Muscle of leg (tissue), 11 donors: Measurements from ENCODE around the gene PARP16. TPM values are rescaled to one million over a fixed set of nuclear protein-coding genes. Genes with fewer than 3 reads are reported as not detected.

Source experiments
- DNase-seq: peaks from one replicate; pipeline ENCODE4 v3.0.0; 2013
- H3K27ac ChIP-seq: one replicate; pipeline ENCODE4 v1.5.1; 2013; ENCODE audit warnings: mild to moderate bottlenecking, low read length, control low read depth
- H3K27me3 ChIP-seq: one replicate; pipeline ENCODE4 v1.6.1; 2013; ENCODE audit warnings: low read length; ENCODE audit not compliant: control insufficient read depth, insufficient read depth
- H3K36me3 ChIP-seq: one replicate; pipeline ENCODE4 v1.6.1; 2013; ENCODE audit warnings: low read length; ENCODE audit not compliant: control insufficient read depth, insufficient read depth
- H3K4me1 ChIP-seq: one replicate; pipeline ENCODE4 v1.6.1; 2013; ENCODE audit warnings: low read length; ENCODE audit not compliant: control insufficient read depth, insufficient read depth
- H3K4me3 ChIP-seq: one replicate; pipeline ENCODE4 v1.5.1; 2013; ENCODE audit warnings: low read length, control low read depth
- H3K9me3 ChIP-seq: replicated peaks from 2 replicates; pipeline ENCODE4 v1.6.1; 2013; ENCODE audit warnings: low read depth, low read length; ENCODE audit not compliant: control insufficient read depth
- WGBS: methylation state at CpG from one replicate; pipeline ENCODE4 v1.1.5; 2013; ENCODE audit warnings: missing lambda C conversion rate; ENCODE audit not compliant: insufficient coverage; 5-methylcytosine and 5-hydroxymethylcytosine counted together
- polyA plus RNA-seq, 8 donors: library from polyadenylated mRNA; unstranded; fragments of 120-200 nt; gene quantifications; one replicate each; pipeline versions ENCODE4 v1.2.1 to v1.2.3, GENCODE V29; 2013; ENCODE audit warnings: inconsistent platforms in 1 of 8, low replicate concordance in 1 of 8; ENCODE audit not compliant: insufficient read length in 8 of 8, insufficient read depth in 1 of 8
- total RNA-seq: library from RNA; stranded (reverse); fragments of 120-200 nt; gene quantifications from one replicate; pipeline ENCODE4 v1.2.4, GENCODE V29; 2013

Gene PARP16
- total and polyA plus RNA-seq, 9 donors = 9.0 to 14.6 (median 11.0) TPM

- DNase-seq = no peak
- H3K27ac ChIP-seq = no peak overlapping the region
- H3K4me1 ChIP-seq = peaks cover 19% of the 10 kb centered on the region
- H3K4me3 ChIP-seq = no peak overlapping the region
- no peaks in the 10 kb centered on the region for H3K36me3 ChIP-seq
- no peaks in the 10 kb centered on the region for H3K9me3 ChIP-seq
- WGBS = 95% methylated on average over 34 of the region's 36 CpGs
- H3K27me3 ChIP-seq = no peaks in the 10 kb centered on the region
Measured at GRCh38 chr15:65300924-65301441, 14.3 kb upstream of the PARP16 start.

GRCh38 chr15:65298731-65299130 is 12.0 kb upstream of the PARP16 start:
- no peaks in the 10 kb centered on the region for H3K36me3 ChIP-seq
- H3K4me1 ChIP-seq = peaks cover 13% of the 10 kb centered on the region
- no peak overlapping the region for H3K27ac ChIP-seq
- no peak for DNase-seq
- H3K9me3 ChIP-seq = no peaks in the 10 kb centered on the region
- no peak overlapping the region for H3K4me3 ChIP-seq
- no peaks in the 10 kb centered on the region for H3K27me3 ChIP-seq
- WGBS = no CpG with 5 or more reads among the region's 11 CpGs

GRCh38 chr15:65292938-65293518 is 6.3 kb upstream of the PARP16 start:
- Histone ChIP-seq H3K27ac (no peak overlapping the region), H3K36me3 (no peaks in the 10 kb centered on the region)

GRCh38 chr15:65290228-65290627 is 3.5 kb upstream of the PARP16 start:
- no peak for DNase-seq
- H3K4me3 ChIP-seq = no peak overlapping the region
- WGBS = 86% methylated on average over 5 of the region's 7 CpGs

More at GRCh38 chr15:65292938-65293518, 6.3 kb upstream of the PARP16 start:
- Histone ChIP-seq H3K9me3 (no peaks in the 10 kb centered on the region), H3K4me1 (peaks cover 8% of the 10 kb centered on the region), H3K27me3 (no peaks in the 10 kb centered on the region), H3K4me3 (no peak overlapping the region)
- WGBS = 56% methylated on average over 1 of the region's 1 CpG
- DNase-seq = no peak

GRCh38 chr15:65289261-65289854 is 2.7 kb upstream of the PARP16 start:
- H3K27ac ChIP-seq = no peak overlapping the region
- H3K27me3 ChIP-seq = no peaks in the 10 kb centered on the region
- H3K36me3 ChIP-seq = no peaks in the 10 kb centered on the region
- peaks cover 18% of the 10 kb centered on the region for H3K4me1 ChIP-seq
- WGBS = 75% methylated on average over 2 of the region's 7 CpGs
- no peaks in the 10 kb centered on the region for H3K9me3 ChIP-seq
- no peak for DNase-seq
- no peak overlapping the region for H3K4me3 ChIP-seq

More at GRCh38 chr15:65290228-65290627, 3.5 kb upstream of the PARP16 start:
- no peak overlapping the region for H3K27ac ChIP-seq
- peaks cover 12% of the 10 kb centered on the region for H3K4me1 ChIP-seq
- H3K27me3 ChIP-seq = no peaks in the 10 kb centered on the region
- no peaks in the 10 kb centered on the region for H3K9me3 ChIP-seq
- H3K36me3 ChIP-seq = no peaks in the 10 kb centered on the region

- no peak for DNase-seq
- peaks cover 18% of the 10 kb centered on the region for H3K4me1 ChIP-seq
- H3K4me3 ChIP-seq = peak overlapping the region; percentile 51
- H3K36me3 ChIP-seq = peaks cover 10% of the 10 kb centered on the region
- 100% methylated on average over 1 of the region's 3 CpGs for WGBS
- H3K9me3 ChIP-seq = no peaks in the 10 kb centered on the region
- H3K27me3 ChIP-seq = no peaks in the 10 kb centered on the region
- H3K27ac ChIP-seq = peak overlapping the region; percentile 91
Measured at GRCh38 chr15:65287520-65287855, 805 bp upstream of the PARP16 start.

GRCh38 chr15:65286069-65286703 is 497 bp downstream of the PARP16 start:
- peak; percentile 60 for DNase-seq
- peaks cover 18% of the 10 kb centered on the region for H3K4me1 ChIP-seq
- H3K27me3 ChIP-seq = no peaks in the 10 kb centered on the region
- H3K36me3 ChIP-seq = peaks cover 13% of the 10 kb centered on the region
- peak overlapping the region; percentile 72 for H3K4me3 ChIP-seq
- H3K9me3 ChIP-seq = no peaks in the 10 kb centered on the region
- peak overlapping the region; percentile 93 for H3K27ac ChIP-seq
- WGBS = under 1% methylated on average over 51 of the region's 52 CpGs

GRCh38 chr15:65285291-65286068 is 1.2 kb downstream of the PARP16 start:
- WGBS = 93% methylated on average over 4 of the region's 10 CpGs
- no peak for DNase-seq
- H3K27ac ChIP-seq = peak overlapping the region; percentile 93
- no peaks in the 10 kb centered on the region for H3K27me3 ChIP-seq
- peaks cover 18% of the 10 kb centered on the region for H3K4me1 ChIP-seq
- no peaks in the 10 kb centered on the region for H3K9me3 ChIP-seq
- H3K36me3 ChIP-seq = peaks cover 13% of the 10 kb centered on the region
- peak overlapping the region; percentile 72 for H3K4me3 ChIP-seq

- Histone ChIP-seq H3K9me3 (no peaks in the 10 kb centered on the region), H3K36me3 (peaks cover 21% of the 10 kb centered on the region), H3K4me1 (no peaks in the 10 kb centered on the region), H3K4me3 (no peak overlapping the region), H3K27me3 (no peaks in the 10 kb centered on the region), H3K27ac (no peak overlapping the region)
- 100% methylated on average over 1 of the region's 1 CpG for WGBS
- DNase-seq = no peak
Measured at GRCh38 chr15:65278480-65278879, 8.2 kb downstream of the PARP16 start.

GRCh38 chr15:65277015-65277414 is 9.7 kb downstream of the PARP16 start:
- H3K27ac ChIP-seq = no peak overlapping the region
- no peak overlapping the region for H3K4me3 ChIP-seq
- H3K27me3 ChIP-seq = no peaks in the 10 kb centered on the region
- H3K36me3 ChIP-seq = peaks cover 14% of the 10 kb centered on the region
- DNase-seq = no peak
- 63% methylated on average over 1 of the region's 1 CpG for WGBS
- no peaks in the 10 kb centered on the region for H3K4me1 ChIP-seq
- no peaks in the 10 kb centered on the region for H3K9me3 ChIP-seq
